ENCODE results near the gene TMEM178A.

The TMEM178A gene

GRCh38 chr2:39664888-39665591 is 677 bp upstream of the TMEM178A start:
- Histone ChIP-seq H3K27me3 (ENCODE audit: control insufficient read depth, insufficient read depth, low read length) (peaks cover 54% of the 10 kb centered on the region), H3K4me1 (ENCODE audit: control insufficient read depth, insufficient read depth, low read length) (peaks cover 10% of the 10 kb centered on the region), H3K36me3 (ENCODE audit: insufficient read depth, low read length) (no peaks in the 10 kb centered on the region), H3K9ac (ENCODE audit: low read depth, low read length) (no peak overlapping the region), H3K4me3 (ENCODE audit: low read length) (no peak overlapping the region), H3K9me3 (replicated peaks; ENCODE audit: low read length) (no peaks in the 10 kb centered on the region), H3K4me2 (ENCODE audit: low read length) (peak overlapping the region; percentile 10)

GRCh38 chr2:39666491-39667101 is 879 bp downstream of the TMEM178A start:
- peak overlapping the region; percentile 92 for H3K4me2 ChIP-seq (ENCODE audit: low read length)
- peaks cover 10% of the 10 kb centered on the region for H3K4me1 ChIP-seq (ENCODE audit: control insufficient read depth, insufficient read depth, low read length)
- H3K9ac ChIP-seq (ENCODE audit: low read depth, low read length): peak overlapping the region; percentile 41
- peaks cover 68% of the 10 kb centered on the region for H3K27me3 ChIP-seq (ENCODE audit: control insufficient read depth, insufficient read depth, low read length)
- H3K9me3 ChIP-seq (replicated peaks; ENCODE audit: low read length): no peaks in the 10 kb centered on the region
- H3K36me3 ChIP-seq (ENCODE audit: insufficient read depth, low read length): no peaks in the 10 kb centered on the region
- H3K4me3 ChIP-seq (ENCODE audit: low read length): peak overlapping the region; percentile 70

GRCh38 chr2:39667104-39667885 is 1.6 kb downstream of the TMEM178A start:
- Histone ChIP-seq H3K36me3 (ENCODE audit: insufficient read depth, low read length) (no peaks in the 10 kb centered on the region), H3K4me3 (ENCODE audit: low read length) (peak overlapping the region; percentile 70), H3K4me1 (ENCODE audit: control insufficient read depth, insufficient read depth, low read length) (peaks cover 10% of the 10 kb centered on the region), H3K4me2 (ENCODE audit: low read length) (peak overlapping the region; percentile 92), H3K9me3 (replicated peaks; ENCODE audit: low read length) (no peaks in the 10 kb centered on the region), H3K27me3 (ENCODE audit: control insufficient read depth, insufficient read depth, low read length) (peaks cover 74% of the 10 kb centered on the region), H3K9ac (ENCODE audit: low read depth, low read length) (no peak overlapping the region)

- H3K27me3 ChIP-seq (ENCODE audit: control insufficient read depth, insufficient read depth, low read length): peaks cover 74% of the 10 kb centered on the region
- H3K4me3 ChIP-seq (ENCODE audit: low read length): no peak overlapping the region
Observed at GRCh38 chr2:39667886-39668276, 2.2 kb downstream of the TMEM178A start.

GRCh38 chr2:39668576-39669080 is 2.9 kb downstream of the TMEM178A start:
- Histone ChIP-seq H3K9ac (ENCODE audit: low read depth, low read length) (no peak overlapping the region), H3K9me3 (replicated peaks; ENCODE audit: low read length) (no peaks in the 10 kb centered on the region), H3K4me1 (ENCODE audit: control insufficient read depth, insufficient read depth, low read length) (peaks cover 10% of the 10 kb centered on the region), H3K4me3 (ENCODE audit: low read length) (no peak overlapping the region), H3K27me3 (ENCODE audit: control insufficient read depth, insufficient read depth, low read length) (peaks cover 77% of the 10 kb centered on the region), H3K36me3 (ENCODE audit: insufficient read depth, low read length) (no peaks in the 10 kb centered on the region), H3K4me2 (ENCODE audit: low read length) (no peak overlapping the region)

More at GRCh38 chr2:39667886-39668276, 2.2 kb downstream of the TMEM178A start:
- no peak overlapping the region for H3K9ac ChIP-seq (ENCODE audit: low read depth, low read length)
- no peaks in the 10 kb centered on the region for H3K9me3 ChIP-seq (replicated peaks; ENCODE audit: low read length)
- H3K4me2 ChIP-seq (ENCODE audit: low read length): no peak overlapping the region
- no peaks in the 10 kb centered on the region for H3K36me3 ChIP-seq (ENCODE audit: insufficient read depth, low read length)
- peaks cover 10% of the 10 kb centered on the region for H3K4me1 ChIP-seq (ENCODE audit: control insufficient read depth, insufficient read depth, low read length)

GRCh38 chr2:39671604-39672003 is 5.9 kb downstream of the TMEM178A start:
- H3K9me3 ChIP-seq (replicated peaks; ENCODE audit: low read length): no peaks in the 10 kb centered on the region
- no peaks in the 10 kb centered on the region for H3K36me3 ChIP-seq (ENCODE audit: insufficient read depth, low read length)
- H3K9ac ChIP-seq (ENCODE audit: low read depth, low read length): no peak overlapping the region
- peaks cover 59% of the 10 kb centered on the region for H3K27me3 ChIP-seq (ENCODE audit: control insufficient read depth, insufficient read depth, low read length)
- H3K4me1 ChIP-seq (ENCODE audit: control insufficient read depth, insufficient read depth, low read length): peaks cover 4% of the 10 kb centered on the region
- no peak overlapping the region for H3K4me2 ChIP-seq (ENCODE audit: low read length)
- no peak overlapping the region for H3K4me3 ChIP-seq (ENCODE audit: low read length)

- Histone ChIP-seq H3K27me3 (ENCODE audit: control insufficient read depth, insufficient read depth, low read length) (peaks cover 50% of the 10 kb centered on the region), H3K4me3 (ENCODE audit: low read length) (no peak overlapping the region), H3K36me3 (ENCODE audit: insufficient read depth, low read length) (no peaks in the 10 kb centered on the region), H3K4me2 (ENCODE audit: low read length) (no peak overlapping the region), H3K9ac (ENCODE audit: low read depth, low read length) (no peak overlapping the region), H3K9me3 (replicated peaks; ENCODE audit: low read length) (no peaks in the 10 kb centered on the region), H3K4me1 (ENCODE audit: control insufficient read depth, insufficient read depth, low read length) (no peaks in the 10 kb centered on the region)
Observed at GRCh38 chr2:39673018-39673417, 7.3 kb downstream of the TMEM178A start.

- peaks cover 30% of the 10 kb centered on the region for H3K27me3 ChIP-seq (ENCODE audit: control insufficient read depth, insufficient read depth, low read length)
- no peaks in the 10 kb centered on the region for H3K9me3 ChIP-seq (replicated peaks; ENCODE audit: low read length)
- H3K4me2 ChIP-seq (ENCODE audit: low read length): no peak overlapping the region
- no peaks in the 10 kb centered on the region for H3K36me3 ChIP-seq (ENCODE audit: insufficient read depth, low read length)
- no peaks in the 10 kb centered on the region for H3K4me1 ChIP-seq (ENCODE audit: control insufficient read depth, insufficient read depth, low read length)
- no peak overlapping the region for H3K4me3 ChIP-seq (ENCODE audit: low read length)
- no peak overlapping the region for H3K9ac ChIP-seq (ENCODE audit: low read depth, low read length)
Observed at GRCh38 chr2:39676342-39676741, 10.6 kb downstream of the TMEM178A start.

- Histone ChIP-seq H3K9me3 (replicated peaks; ENCODE audit: low read length) (no peaks in the 10 kb centered on the region), H3K27me3 (ENCODE audit: control insufficient read depth, insufficient read depth, low read length) (peaks cover 21% of the 10 kb centered on the region), H3K4me1 (ENCODE audit: control insufficient read depth, insufficient read depth, low read length) (no peaks in the 10 kb centered on the region), H3K36me3 (ENCODE audit: insufficient read depth, low read length) (no peaks in the 10 kb centered on the region), H3K4me2 (ENCODE audit: low read length) (no peak overlapping the region), H3K4me3 (ENCODE audit: low read length) (no peak overlapping the region), H3K9ac (ENCODE audit: low read depth, low read length) (no peak overlapping the region)
Observed at GRCh38 chr2:39678170-39678569, 12.5 kb downstream of the TMEM178A start.

GRCh38 chr2:39679805-39680204 is 14.1 kb downstream of the TMEM178A start:
- Histone ChIP-seq H3K36me3 (ENCODE audit: insufficient read depth, low read length) (no peaks in the 10 kb centered on the region), H3K4me3 (ENCODE audit: low read length) (no peak overlapping the region), H3K4me1 (ENCODE audit: control insufficient read depth, insufficient read depth, low read length) (no peaks in the 10 kb centered on the region), H3K9ac (ENCODE audit: low read depth, low read length) (no peak overlapping the region), H3K27me3 (ENCODE audit: control insufficient read depth, insufficient read depth, low read length) (peaks cover 18% of the 10 kb centered on the region), H3K4me2 (ENCODE audit: low read length) (no peak overlapping the region), H3K9me3 (replicated peaks; ENCODE audit: low read length) (no peaks in the 10 kb centered on the region)

GRCh38 chr2:39682066-39682692 is 16.5 kb downstream of the TMEM178A start:
- Histone ChIP-seq H3K27me3 (ENCODE audit: control insufficient read depth, insufficient read depth, low read length) (peaks cover 18% of the 10 kb centered on the region), H3K9ac (ENCODE audit: low read depth, low read length) (no peak overlapping the region), H3K36me3 (ENCODE audit: insufficient read depth, low read length) (no peaks in the 10 kb centered on the region), H3K4me3 (ENCODE audit: low read length) (no peak overlapping the region), H3K4me2 (ENCODE audit: low read length) (no peak overlapping the region), H3K4me1 (ENCODE audit: control insufficient read depth, insufficient read depth, low read length) (no peaks in the 10 kb centered on the region), H3K9me3 (replicated peaks; ENCODE audit: low read length) (no peaks in the 10 kb centered on the region)

All from skeletal muscle satellite cell (primary cell).